Left ventricle myocardium superior (tissue), 1 donor: ENCODE results near the gene MYH3. TPM values are rescaled to one million over a fixed set of nuclear protein-coding genes. Genes with fewer than 3 reads are reported as not detected.

ENCODE experiments used
- ATAC-seq: fragments of 200-7000 bp; cut with Tn5 transposase; one replicate; pipeline ENCODE4 v1.9.1; 2020; ENCODE audit warnings: mild to moderate bottlenecking, moderate library complexity
- DNase-seq: peaks from one replicate; pipeline ENCODE4 v3.0.0-alpha.2; 2020
- intact Hi-C: fragments of 100-400 bp; cut with micrococcal nuclease; formaldehyde crosslinking; loops from one replicate; pipeline ENCODE4 v1.11.0; 2022
- total RNA-seq: library from RNA; stranded (reverse); fragmentation: NEBNext Ultra II Directional; extraction: Animal tissue kit (Norgen Biotek cat#: 25700); gene quantifications from one replicate; pipeline ENCODE4 v1.2.1, GENCODE V29; 2021
- donor health status: DM: no; HTN: yes; CAD: no; lungs with severe emphysema.

MYH3 gene
- total RNA-seq, 1 donor from 2014 or later, result 0.87 TPM

GRCh38 chr17:10652984-10653659, 4.0 kb downstream of the MYH3 start:
- intact Hi-C loops, result no loop called here
- no peak for ATAC-seq
- peak; percentile 41 for DNase-seq

GRCh38 chr17:10651927-10652326, 5.2 kb downstream of the MYH3 start:
- ATAC-seq (no peak), DNase-seq (no peak)
- intact Hi-C loops, result no loop called here

- intact Hi-C loops, result loop anchor here (10.0 kb wide), 1 partner anchor 195 kb away; no protein-coding TSS in a partner anchor
- ATAC-seq (no peak), DNase-seq (no peak)
Measured at GRCh38 chr17:10649602-10650001, 7.5 kb downstream of the MYH3 start.

GRCh38 chr17:10648956-10649355, 8.2 kb downstream of the MYH3 start:
- intact Hi-C loops, result loop anchor here (10.0 kb wide), 1 partner anchor 196 kb away; no protein-coding TSS in a partner anchor
- no peak for DNase-seq

GRCh38 chr17:10648381-10648780, 8.7 kb downstream of the MYH3 start:
- intact Hi-C loops, result loop anchor here (10.0 kb wide), 1 partner anchor 196 kb away; no protein-coding TSS in a partner anchor
- ATAC-seq, result no peak

More at GRCh38 chr17:10648956-10649355, 8.2 kb downstream of the MYH3 start:
- no peak for ATAC-seq

GRCh38 chr17:10646392-10646990, 10.6 kb downstream of the MYH3 start:
- DNase-seq (peak; percentile 61), ATAC-seq (peak; percentile 73)
- intact Hi-C loops, result loop anchor here (10.0 kb wide), 1 partner anchor 198 kb away; no protein-coding TSS in a partner anchor

More at GRCh38 chr17:10648381-10648780, 8.7 kb downstream of the MYH3 start:
- DNase-seq, result no peak

GRCh38 chr17:10640475-10640874, 16.6 kb downstream of the MYH3 start:
- intact Hi-C loops, result loop anchor here (10.0 kb wide), 1 partner anchor 204 kb away; no protein-coding TSS in a partner anchor
- DNase-seq (no peak), ATAC-seq (no peak)

GRCh38 chr17:10638151-10638550, 19.0 kb downstream of the MYH3 start:
- DNase-seq, result no peak
- intact Hi-C loops, result no loop called here
- no peak for ATAC-seq

- DNase-seq (no peak), ATAC-seq (no peak)
- intact Hi-C loops, result no loop called here
Measured at GRCh38 chr17:10635290-10635689, 21.8 kb downstream of the MYH3 start.

- no peak for ATAC-seq
- intact Hi-C loops, result no loop called here
- DNase-seq, result no peak
Measured at GRCh38 chr17:10633738-10634379, 23.2 kb downstream of the MYH3 start.

GRCh38 chr17:10631701-10632100, 25.4 kb downstream of the MYH3 start:
- intact Hi-C loops, result no loop called here
- no peak for ATAC-seq
- DNase-seq, result no peak

GRCh38 chr17:10631048-10631700, 25.9 kb downstream of the MYH3 start:
- intact Hi-C loops, result no loop called here
- ATAC-seq (no peak), DNase-seq (no peak)

- ATAC-seq (no peak), DNase-seq (no peak)
- intact Hi-C loops, result no loop called here
Measured at GRCh38 chr17:10629706-10630105, 27.4 kb downstream of the MYH3 start.

- ATAC-seq (no peak), DNase-seq (no peak)
- intact Hi-C loops, result no loop called here
Measured at GRCh38 chr17:10628756-10629155, 28.4 kb downstream of the MYH3 start.

GRCh38 chr17:10626390-10626789, 30.7 kb downstream of the MYH3 start:
- no peak for DNase-seq
- ATAC-seq, result no peak
- intact Hi-C loops, result no loop called here

- DNase-seq (no peak), ATAC-seq (no peak)
- intact Hi-C loops, result no loop called here
Measured at GRCh38 chr17:10624969-10625368, 32.1 kb downstream of the MYH3 start.

- ATAC-seq (no peak), DNase-seq (no peak)
- intact Hi-C loops, result no loop called here
Measured at GRCh38 chr17:10623737-10624338, 33.3 kb downstream of the MYH3 start.

GRCh38 chr17:10622617-10623485, 34.3 kb downstream of the MYH3 start:
- DNase-seq, result no peak
- no peak for ATAC-seq
- intact Hi-C loops, result no loop called here
